Colonic mucosa (tissue), 4 donors: ENCODE results near the gene KCP. TPM values are rescaled to one million over a fixed set of nuclear protein-coding genes. Genes with fewer than 3 reads are reported as not detected.
A peak's percentile ranks its signal among the peaks of the same experiment; 100 is the strongest.

Source experiments
- DNase-seq: peaks from one replicate; pipeline ENCODE4 v3.0.0-alpha.2; 2020
- H3K27ac ChIP-seq: fragments of 200-600 bp; one replicate; pipeline ENCODE4 v1.8.0; 2021
- H3K27me3 ChIP-seq: fragments of 200-600 bp; one replicate; pipeline ENCODE4 v1.8.0; 2021
- H3K36me3 ChIP-seq: fragments of 200-600 bp; one replicate; pipeline ENCODE4 v1.8.0; 2021
- H3K4me1 ChIP-seq: fragments of 200-600 bp; one replicate; pipeline ENCODE4 v1.8.0; 2021; ENCODE audit warnings: mild to moderate bottlenecking
- H3K4me3 ChIP-seq: fragments of 200-600 bp; one replicate; pipeline ENCODE4 v1.8.0; 2021
- H3K9ac ChIP-seq, 2 donors: one replicate each; pipeline ENCODE4 v1.7.0; 2013; ENCODE audit warnings: control low read depth in 2 of 2, low read depth in 2 of 2, low read length in 2 of 2
- H3K9me3 ChIP-seq: fragments of 200-600 bp; one replicate; pipeline ENCODE4 v1.8.0; 2021
- intact Hi-C: fragments of 100-400 bp; cut with DNase I; formaldehyde crosslinking; loops from one replicate; pipeline ENCODE4 v1.14.1; 2022
- total RNA-seq, 2 donors: library from RNA; stranded (reverse); fragmentation: NEBNext Ultra II Directional in 1 of 2; extraction: Animal tissue kit (Norgen Biotek cat#: 25700) in 1 of 2; gene quantifications; one replicate each; pipeline ENCODE4 v1.2.1, GENCODE V29; 2021
- TF ChIP-seq, protein P1 (sequence below): fragments of 200-600 bp; IDR thresholded peaks from one replicate; pipeline ENCODE4 v1.8.0; 2022; ENCODE audit warnings: antibody characterized with exemption, mild to moderate bottlenecking
- donor health status: healthy.
- donor health status: DM: no; HTN: no; CAD: no.
- donor health status: DM: no; HTN: no; CAD: no.

The KCP gene
- total RNA-seq, 2 donors from 2014 or later: 0.64 to 1.1 TPM

DNA sequence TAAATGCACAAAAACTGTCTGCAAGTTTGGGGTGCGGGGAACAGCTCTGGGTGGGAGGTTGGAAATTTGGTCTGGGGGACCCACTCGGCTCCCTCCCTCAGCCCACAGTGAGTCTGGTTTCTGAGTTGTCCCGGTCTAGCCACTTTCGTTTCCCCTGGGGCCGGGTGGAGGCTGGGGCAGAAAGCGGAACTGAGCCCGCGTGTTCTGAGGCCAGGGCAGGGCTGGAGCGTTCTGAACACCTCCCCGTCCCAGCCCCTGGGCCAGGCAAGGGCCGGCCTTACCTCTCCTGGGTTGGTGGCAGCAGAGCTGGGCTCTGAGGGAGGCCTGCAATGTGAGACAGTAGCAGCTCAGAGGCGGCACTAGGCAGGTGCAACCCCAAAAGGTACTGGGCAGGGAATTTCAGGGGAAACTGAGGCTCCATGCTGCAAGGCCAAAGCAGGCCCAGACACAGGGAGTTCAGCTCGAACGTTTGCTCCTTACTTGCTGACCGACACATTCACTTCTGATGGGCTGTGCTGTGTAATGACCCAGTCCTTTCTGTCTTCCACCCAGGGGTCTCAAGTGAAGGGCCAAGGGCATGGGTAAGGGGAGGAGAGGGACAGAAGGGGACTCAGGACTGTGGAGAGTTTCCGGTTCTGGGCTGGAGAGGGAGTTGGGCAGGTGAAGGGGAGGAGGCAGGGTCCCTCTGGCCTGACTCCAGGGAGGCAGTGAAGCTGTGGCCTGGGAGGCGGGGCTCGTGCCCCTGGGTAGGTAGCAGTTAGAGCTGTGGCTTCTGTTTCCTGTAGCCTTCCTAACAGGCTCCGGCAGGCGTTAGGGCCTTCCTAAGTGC is 30.2 kb upstream of the KCP start:
- H3K9ac ChIP-seq: peak overlapping the region; percentile 34 to 43

DNA sequence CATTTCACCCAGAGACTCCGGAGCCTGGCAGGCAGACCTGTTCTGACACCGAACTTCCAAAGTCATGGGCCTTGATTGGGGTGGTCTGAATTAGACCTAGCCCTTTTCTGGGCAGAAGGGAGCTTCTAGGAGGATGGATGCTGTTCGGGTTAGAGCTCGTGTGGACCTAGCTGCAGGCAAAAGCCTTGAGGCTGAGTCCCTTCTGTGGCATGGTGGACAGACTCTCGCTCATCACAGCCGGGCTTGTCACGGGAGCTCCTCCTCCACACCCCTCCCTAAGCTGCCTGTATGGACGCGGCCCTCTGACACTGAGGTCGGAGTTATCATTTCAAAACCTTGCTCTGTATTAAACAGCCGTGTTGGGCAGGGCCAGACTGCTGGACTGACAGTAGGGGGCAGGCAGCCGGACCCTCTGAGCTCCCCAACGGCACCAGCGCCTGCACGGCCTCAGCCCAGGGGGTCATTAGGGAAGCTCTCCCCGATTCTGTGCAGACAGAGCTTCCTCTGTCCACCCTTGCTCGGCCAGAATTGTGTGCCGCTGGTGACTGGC is 29.4 kb upstream of the KCP start:
- Histone ChIP-seq H3K9me3 (no peaks in the 10 kb centered on the region), H3K9ac (no peak overlapping the region), H3K36me3 (no peaks in the 10 kb centered on the region), H3K4me1 (peaks cover 3% of the 10 kb centered on the region), H3K27me3 (no peaks in the 10 kb centered on the region), H3K27ac (peak overlapping the region; percentile 55), H3K4me3 (peak overlapping the region; percentile 11)
- TF ChIP-seq, protein P1, sequence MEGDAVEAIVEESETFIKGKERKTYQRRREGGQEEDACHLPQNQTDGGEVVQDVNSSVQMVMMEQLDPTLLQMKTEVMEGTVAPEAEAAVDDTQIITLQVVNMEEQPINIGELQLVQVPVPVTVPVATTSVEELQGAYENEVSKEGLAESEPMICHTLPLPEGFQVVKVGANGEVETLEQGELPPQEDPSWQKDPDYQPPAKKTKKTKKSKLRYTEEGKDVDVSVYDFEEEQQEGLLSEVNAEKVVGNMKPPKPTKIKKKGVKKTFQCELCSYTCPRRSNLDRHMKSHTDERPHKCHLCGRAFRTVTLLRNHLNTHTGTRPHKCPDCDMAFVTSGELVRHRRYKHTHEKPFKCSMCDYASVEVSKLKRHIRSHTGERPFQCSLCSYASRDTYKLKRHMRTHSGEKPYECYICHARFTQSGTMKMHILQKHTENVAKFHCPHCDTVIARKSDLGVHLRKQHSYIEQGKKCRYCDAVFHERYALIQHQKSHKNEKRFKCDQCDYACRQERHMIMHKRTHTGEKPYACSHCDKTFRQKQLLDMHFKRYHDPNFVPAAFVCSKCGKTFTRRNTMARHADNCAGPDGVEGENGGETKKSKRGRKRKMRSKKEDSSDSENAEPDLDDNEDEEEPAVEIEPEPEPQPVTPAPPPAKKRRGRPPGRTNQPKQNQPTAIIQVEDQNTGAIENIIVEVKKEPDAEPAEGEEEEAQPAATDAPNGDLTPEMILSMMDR: no peak
- intact Hi-C loops: no loop called here
- DNase-seq: no peak

More for the DNA sequence above, 30.2 kb upstream of the KCP start:
- Histone ChIP-seq H3K27me3 (no peaks in the 10 kb centered on the region), H3K36me3 (no peaks in the 10 kb centered on the region), H3K4me3 (peak overlapping the region; percentile 11), H3K4me1 (peaks cover 3% of the 10 kb centered on the region), H3K27ac (peak overlapping the region; percentile 55), H3K9me3 (no peaks in the 10 kb centered on the region)
- TF ChIP-seq, protein P1: no peak
- peak; percentile 54 for DNase-seq
- intact Hi-C loops: no loop called here

DNA sequence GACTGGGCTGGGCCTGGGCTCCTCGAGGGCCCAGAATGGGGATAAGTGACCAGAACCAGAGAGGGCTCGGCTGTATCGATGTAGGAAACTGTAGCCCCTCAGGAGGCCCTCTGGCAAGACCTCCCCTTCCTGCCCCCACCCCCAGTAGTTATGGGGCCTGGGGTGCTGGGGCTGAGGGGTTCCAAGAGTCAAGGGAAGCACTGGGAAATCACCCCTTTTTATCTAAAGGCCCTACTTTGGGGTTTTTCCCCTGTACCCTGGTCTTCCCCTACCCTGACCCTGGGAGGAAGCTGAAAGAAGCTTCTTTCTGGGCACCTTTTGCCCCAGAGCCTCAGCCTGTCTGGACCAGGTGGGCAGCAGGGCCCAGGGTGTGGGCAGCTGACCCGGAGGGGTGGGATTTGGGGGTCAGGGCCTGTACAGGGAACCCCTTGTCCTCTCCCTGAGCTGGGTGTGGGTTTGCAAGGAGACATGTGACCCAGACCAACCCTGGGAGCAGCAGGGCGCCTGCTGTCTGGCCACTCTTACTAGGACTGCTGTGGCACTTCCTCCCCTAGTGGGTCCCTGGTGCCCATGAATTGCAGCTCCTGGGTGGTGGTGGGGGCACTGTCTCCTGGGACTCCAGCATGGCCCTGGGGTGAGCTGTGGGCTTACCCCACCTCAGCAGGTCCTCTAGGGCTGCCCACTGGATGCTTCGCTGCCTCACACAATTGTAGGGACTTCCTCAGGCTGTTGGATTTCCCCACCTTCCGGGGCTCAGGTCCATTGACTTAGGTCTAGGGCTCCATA is 28.8 kb upstream of the KCP start:
- Histone ChIP-seq H3K9ac (peak overlapping the region; percentile 24 to 51), H3K27ac (peak overlapping the region; percentile 27), H3K9me3 (no peaks in the 10 kb centered on the region), H3K4me1 (peaks cover 3% of the 10 kb centered on the region), H3K4me3 (peak overlapping the region; percentile 80), H3K36me3 (no peaks in the 10 kb centered on the region), H3K27me3 (no peaks in the 10 kb centered on the region)
- intact Hi-C loops: no loop called here
- TF ChIP-seq, protein P1: no peak
- DNase-seq: no peak

DNA sequence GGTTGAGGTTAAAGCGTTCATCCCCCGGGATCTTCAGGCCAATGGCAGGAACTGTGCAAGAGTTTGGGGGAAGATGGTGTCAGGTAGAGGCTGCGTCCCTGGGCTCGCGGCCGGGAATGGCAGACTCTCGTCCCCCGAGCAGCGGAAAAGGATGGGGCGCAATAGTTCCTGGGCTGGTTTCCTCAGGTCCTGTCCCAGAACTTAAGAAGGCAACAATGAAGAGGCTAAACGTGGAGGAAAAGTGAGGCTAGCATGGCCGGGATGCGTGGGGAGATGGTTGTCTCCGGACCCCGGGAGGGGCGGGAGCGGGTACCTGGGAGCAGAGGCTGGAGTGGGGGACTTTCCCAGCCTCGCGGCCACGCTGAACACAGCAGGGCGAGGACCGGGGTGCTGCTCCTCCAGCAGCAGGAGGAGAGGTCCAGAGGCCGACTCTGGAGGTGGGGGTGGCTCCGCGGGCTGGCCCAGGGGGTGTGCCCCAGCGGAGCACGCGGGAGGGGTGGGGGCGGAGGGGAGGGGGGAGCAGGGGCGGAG is 28.1 kb upstream of the KCP start:
- Histone ChIP-seq H3K9ac (peak overlapping the region; percentile 58 to 68), H3K4me1 (peaks cover 3% of the 10 kb centered on the region), H3K27ac (peak overlapping the region; percentile 66), H3K4me3 (peak overlapping the region; percentile 80), H3K9me3 (no peaks in the 10 kb centered on the region), H3K36me3 (no peaks in the 10 kb centered on the region), H3K27me3 (no peaks in the 10 kb centered on the region)
- TF ChIP-seq, protein P1: no peak
- DNase-seq: peak; percentile 40
- intact Hi-C loops: no loop called here
